Measurements from ENCODE around the gene CHST15. TPM values are rescaled to one million over a fixed set of nuclear protein-coding genes. Genes with fewer than 3 reads are reported as not detected.
A peak's percentile ranks its signal among the peaks of the same experiment; 100 is the strongest.

CHST15 gene
- total RNA-seq, 1 donor from 2014 or later = 12.5 TPM

GRCh38 chr10:124065382-124066125, 27.8 kb downstream of the CHST15 start:
- no peak for DNase-seq (ENCODE audit: low spot score)

- DNase-seq (ENCODE audit: low spot score) = no peak
Measured at GRCh38 chr10:124064676-124065075, 28.7 kb downstream of the CHST15 start.

GRCh38 chr10:124063750-124064603, 29.4 kb downstream of the CHST15 start:
- peak; percentile 81 for DNase-seq (ENCODE audit: low spot score)

- no peak for DNase-seq (ENCODE audit: low spot score)
Measured at GRCh38 chr10:124062390-124062789, 31.0 kb downstream of the CHST15 start.

- no peak for DNase-seq (ENCODE audit: low spot score)
Measured at GRCh38 chr10:124061030-124061429, 32.4 kb downstream of the CHST15 start.

- no peak for DNase-seq (ENCODE audit: low spot score)
Measured at GRCh38 chr10:124060148-124060720, 33.2 kb downstream of the CHST15 start.

- DNase-seq (ENCODE audit: low spot score) = no peak
Measured at GRCh38 chr10:124059551-124059950, 33.8 kb downstream of the CHST15 start.

GRCh38 chr10:124058346-124059003, 34.9 kb downstream of the CHST15 start:
- DNase-seq (ENCODE audit: low spot score) = no peak

GRCh38 chr10:124057601-124058000, 35.8 kb downstream of the CHST15 start:
- DNase-seq (ENCODE audit: low spot score) = no peak

- no peak for DNase-seq (ENCODE audit: low spot score)
Measured at GRCh38 chr10:124056337-124056980, 36.9 kb downstream of the CHST15 start.

GRCh38 chr10:124053971-124054370, 39.4 kb downstream of the CHST15 start:
- DNase-seq (ENCODE audit: low spot score) = no peak

GRCh38 chr10:124052561-124052960, 40.8 kb downstream of the CHST15 start:
- DNase-seq (ENCODE audit: low spot score) = no peak

- no peak for DNase-seq (ENCODE audit: low spot score)
Measured at GRCh38 chr10:124050021-124051015, 43.1 kb downstream of the CHST15 start.

- DNase-seq (ENCODE audit: low spot score) = no peak
Measured at GRCh38 chr10:124049484-124049883, 43.9 kb downstream of the CHST15 start.

GRCh38 chr10:124048371-124049290, 44.8 kb downstream of the CHST15 start:
- no peak for DNase-seq (ENCODE audit: low spot score)

GRCh38 chr10:124047427-124048152, 45.8 kb downstream of the CHST15 start:
- DNase-seq (ENCODE audit: low spot score) = no peak

GRCh38 chr10:124045801-124046355, 47.5 kb downstream of the CHST15 start:
- DNase-seq (ENCODE audit: low spot score) = no peak

- DNase-seq (ENCODE audit: low spot score) = no peak
Measured at GRCh38 chr10:124045276-124045675, 48.1 kb downstream of the CHST15 start.

Measured in umbilical cord (tissue), 2 donors.